Loucy (cell line): ENCODE data around the gene CD248.

Source experiments
- EZH2phosphoT487 ChIP-seq: fragments of 200-600 bp; IDR thresholded peaks from 2 replicates; pipeline ENCODE4 v1.6.1; 2018; ENCODE audit warnings: antibody characterized with exemption, mild to moderate bottlenecking, moderate library complexity, borderline replicate concordance
- TF ChIP-seq, protein P1 (sequence below): fragments of 200-600 bp; sonication (generic); conservative IDR thresholded peaks from 2 replicates; pipeline ENCODE4 v1.5.1; 2014; ENCODE audit warnings: mild to moderate bottlenecking, antibody characterized with exemption, low read length

DNA sequence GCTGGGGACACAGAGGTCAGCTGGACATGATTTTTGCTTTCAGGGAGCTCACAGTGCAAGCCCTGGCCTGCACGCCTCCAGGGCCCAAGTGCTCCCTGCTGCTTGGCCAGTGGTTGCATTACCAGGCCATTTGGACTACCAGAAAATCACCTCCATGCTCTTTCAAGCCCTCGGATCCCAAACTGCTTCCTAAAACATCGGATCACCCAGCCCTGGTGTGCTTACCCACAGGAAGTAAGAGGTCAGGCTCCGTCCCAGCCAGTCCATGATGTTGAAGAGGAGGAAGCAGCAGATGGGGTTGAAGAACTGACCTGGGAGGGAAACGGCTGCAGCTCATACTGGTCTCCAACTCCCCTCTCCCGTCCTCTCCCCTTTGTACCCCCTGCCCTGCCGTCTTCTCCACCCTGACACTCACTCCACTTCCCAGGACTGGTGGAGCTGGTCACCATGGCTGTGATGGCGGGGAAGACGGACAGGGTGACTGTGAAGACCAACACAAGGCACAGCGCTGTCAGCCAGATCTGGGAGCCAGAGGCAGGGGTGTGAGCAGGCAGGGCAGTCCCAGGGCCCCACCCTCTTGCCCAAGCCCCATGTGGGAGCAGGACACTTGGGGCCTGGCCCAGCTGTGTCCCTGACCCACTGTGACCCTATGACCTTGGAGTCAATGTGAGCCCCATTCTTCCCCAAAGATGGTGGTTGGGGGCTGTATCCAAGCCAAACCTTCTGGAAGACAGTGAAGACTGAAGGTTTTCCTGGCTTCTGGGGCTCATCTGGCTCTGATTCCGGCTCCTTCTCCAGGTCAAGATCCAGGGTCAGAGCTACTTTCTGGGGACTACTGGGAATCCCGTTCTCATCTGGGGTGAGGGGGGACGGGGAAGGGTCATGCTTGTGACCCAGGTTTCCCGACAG lies 49.1 kb upstream of the CD248 start:
- TF ChIP-seq, protein P1, sequence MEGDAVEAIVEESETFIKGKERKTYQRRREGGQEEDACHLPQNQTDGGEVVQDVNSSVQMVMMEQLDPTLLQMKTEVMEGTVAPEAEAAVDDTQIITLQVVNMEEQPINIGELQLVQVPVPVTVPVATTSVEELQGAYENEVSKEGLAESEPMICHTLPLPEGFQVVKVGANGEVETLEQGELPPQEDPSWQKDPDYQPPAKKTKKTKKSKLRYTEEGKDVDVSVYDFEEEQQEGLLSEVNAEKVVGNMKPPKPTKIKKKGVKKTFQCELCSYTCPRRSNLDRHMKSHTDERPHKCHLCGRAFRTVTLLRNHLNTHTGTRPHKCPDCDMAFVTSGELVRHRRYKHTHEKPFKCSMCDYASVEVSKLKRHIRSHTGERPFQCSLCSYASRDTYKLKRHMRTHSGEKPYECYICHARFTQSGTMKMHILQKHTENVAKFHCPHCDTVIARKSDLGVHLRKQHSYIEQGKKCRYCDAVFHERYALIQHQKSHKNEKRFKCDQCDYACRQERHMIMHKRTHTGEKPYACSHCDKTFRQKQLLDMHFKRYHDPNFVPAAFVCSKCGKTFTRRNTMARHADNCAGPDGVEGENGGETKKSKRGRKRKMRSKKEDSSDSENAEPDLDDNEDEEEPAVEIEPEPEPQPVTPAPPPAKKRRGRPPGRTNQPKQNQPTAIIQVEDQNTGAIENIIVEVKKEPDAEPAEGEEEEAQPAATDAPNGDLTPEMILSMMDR: no peak
- TF ChIP-seq EZH2phosphoT487: no peak
